H9 (cell line): Measurements from ENCODE around the gene CFL1. TPM values are rescaled to one million over a fixed set of nuclear protein-coding genes. Genes with fewer than 3 reads are reported as not detected.
A peak's percentile ranks its signal among the peaks of the same experiment; 100 is the strongest.

ENCODE experiments used
- DNase-seq: peaks from one replicate; pipeline ENCODE4 v3.0.0-alpha.2; 2017
- H2AFZ ChIP-seq: one replicate; pipeline ENCODE4 v1.6.1; 2013; ENCODE audit warnings: mild to moderate bottlenecking, low read length, control low read depth, moderate library complexity
- H2AK5ac ChIP-seq: 2 replicates; pipeline ENCODE4 v1.6.1; 2013; ENCODE audit warnings: low read length, control low read depth, mixed read lengths; ENCODE audit not compliant: insufficient read length
- H2BK120ac ChIP-seq: one replicate; pipeline ENCODE4 v1.6.1; 2013; ENCODE audit warnings: low read depth, mild to moderate bottlenecking, low read length, control low read depth, inconsistent platforms; ENCODE audit not compliant: poor library complexity, severe bottlenecking
- H2BK12ac ChIP-seq: 2 replicates; pipeline ENCODE4 v1.6.1; 2013; ENCODE audit warnings: low read length, control low read depth, mixed read lengths, low read depth; ENCODE audit not compliant: insufficient read length
- H2BK15ac ChIP-seq: 2 replicates; pipeline ENCODE4 v1.6.1; 2013; ENCODE audit warnings: low read depth, low read length, control low read depth
- H2BK20ac ChIP-seq: one replicate; pipeline ENCODE4 v1.6.1; 2013; ENCODE audit warnings: low read depth, mild to moderate bottlenecking, low read length, control low read depth, inconsistent platforms; ENCODE audit not compliant: poor library complexity, severe bottlenecking
- H2BK5ac ChIP-seq: 2 replicates; pipeline ENCODE4 v1.6.1; 2013; ENCODE audit warnings: low read length, control low read depth, mixed read lengths; ENCODE audit not compliant: insufficient read length
- H3K14ac ChIP-seq: 2 replicates; pipeline ENCODE4 v1.6.1; 2013; ENCODE audit warnings: low read length, control low read depth; ENCODE audit not compliant: insufficient read depth
- H3K18ac ChIP-seq: 2 replicates; pipeline ENCODE4 v1.6.1; 2013; ENCODE audit warnings: low read depth, mild to moderate bottlenecking, mixed read lengths, low read length, control low read depth; ENCODE audit not compliant: insufficient read length
- H3K23ac ChIP-seq: 2 replicates; pipeline ENCODE4 v1.6.1; 2013; ENCODE audit warnings: low read length, control low read depth, mixed read lengths, low read depth; ENCODE audit not compliant: insufficient read length
- H3K23me2 ChIP-seq: 2 replicates; pipeline ENCODE4 v1.6.1; 2013; ENCODE audit warnings: low read depth, mild to moderate bottlenecking, mixed read lengths, low read length, control low read depth; ENCODE audit not compliant: insufficient read length, poor library complexity, severe bottlenecking
- H3K27ac ChIP-seq: 2 replicates; pipeline ENCODE4 v1.5.1; 2013; ENCODE audit warnings: low read length, control low read depth, mixed read lengths, low read depth; ENCODE audit not compliant: insufficient read length
- H3K27me3 ChIP-seq: 2 replicates; pipeline ENCODE4 v1.6.1; 2013; ENCODE audit warnings: low read length, control low read depth, inconsistent platforms; ENCODE audit not compliant: insufficient read depth
- H3K4ac ChIP-seq: 2 replicates; pipeline ENCODE4 v1.6.1; 2013; ENCODE audit warnings: low read depth, mild to moderate bottlenecking, control low read depth, inconsistent platforms, low read length, moderate library complexity
- H3K4me1 ChIP-seq: 2 replicates; pipeline ENCODE4 v1.6.1; 2013; ENCODE audit warnings: low read length, control low read depth, inconsistent platforms; ENCODE audit not compliant: insufficient read depth
- H3K4me2 ChIP-seq: 2 replicates; pipeline ENCODE4 v1.6.1; 2013; ENCODE audit warnings: low read length, control low read depth, mixed read lengths; ENCODE audit not compliant: insufficient read length, insufficient read depth
- H3K56ac ChIP-seq: 2 replicates; pipeline ENCODE4 v1.6.1; 2013; ENCODE audit warnings: low read depth, mild to moderate bottlenecking, mixed read lengths, low read length, control low read depth; ENCODE audit not compliant: insufficient read length
- H3K79me1 ChIP-seq: 2 replicates; pipeline ENCODE4 v1.6.1; 2013; ENCODE audit warnings: low read depth, mild to moderate bottlenecking, moderate library complexity, low read length, control low read depth, inconsistent platforms; ENCODE audit not compliant: insufficient read depth, poor library complexity, severe bottlenecking
- H3K79me2 ChIP-seq: 2 replicates; pipeline ENCODE4 v1.6.1; 2013; ENCODE audit warnings: low read length, control low read depth, inconsistent platforms; ENCODE audit not compliant: insufficient read depth
- H3K9ac ChIP-seq: 2 replicates; pipeline ENCODE4 v1.6.1; 2013; ENCODE audit warnings: low read length, control low read depth, mixed read lengths; ENCODE audit not compliant: insufficient read length; ENCODE audit errors: extremely low read depth
- H3K9me3 ChIP-seq: one replicate; pipeline ENCODE4 v1.6.1; 2013; ENCODE audit warnings: low read depth, low read length, inconsistent platforms; ENCODE audit not compliant: control insufficient read depth
- H3T11ph ChIP-seq: one replicate; pipeline ENCODE4 v1.6.1; 2013; ENCODE audit warnings: mild to moderate bottlenecking, low read length, control low read depth, inconsistent platforms
- H4K20me1 ChIP-seq: one replicate; pipeline ENCODE4 v1.6.1; 2013; ENCODE audit not compliant: control insufficient read depth, insufficient read length, insufficient read depth
- H4K5ac ChIP-seq: 2 replicates; pipeline ENCODE4 v1.6.1; 2013; ENCODE audit warnings: low read depth, mild to moderate bottlenecking, mixed read lengths, low read length, control low read depth; ENCODE audit not compliant: insufficient read length
- H4K8ac ChIP-seq: replicated peaks from 2 replicates; pipeline ENCODE4 v1.6.1; 2013; ENCODE audit warnings: low read length, control low read depth, mixed read lengths, low read depth; ENCODE audit not compliant: insufficient read length
- H4K91ac ChIP-seq: 2 replicates; pipeline ENCODE4 v1.6.1; 2013; ENCODE audit warnings: low read depth, mild to moderate bottlenecking, moderate library complexity, mixed read lengths, low read length, control low read depth; ENCODE audit not compliant: insufficient read length
- H3K27ac Mint-ChIP-seq, 3 experiments: 2 replicates in 2 of 3; 3 replicates in 1 of 3; pipeline ENCODE4 v1.8.0; 2020 to 2021; ENCODE audit warnings: mixed read lengths in 3 of 3, mild to moderate bottlenecking in 1 of 3, moderate library complexity in 1 of 3
- H3K27me3 Mint-ChIP-seq: 2 replicates; pipeline ENCODE4 v1.8.0; 2021; ENCODE audit warnings: low read depth, mild to moderate bottlenecking, moderate library complexity, mixed read lengths
- H3K36me3 Mint-ChIP-seq, 3 experiments: 2 replicates in 2 of 3; 3 replicates in 1 of 3; pipeline ENCODE4 v1.8.0; 2020 to 2021; ENCODE audit warnings: low read depth in 3 of 3, mixed read lengths in 3 of 3; ENCODE audit not compliant: insufficient read depth in 1 of 3
- H3K4me1 Mint-ChIP-seq, 2 experiments: 2 replicates each; pipeline ENCODE4 v1.8.0; 2020; ENCODE audit warnings: mixed read lengths in 2 of 2
- H3K4me3 Mint-ChIP-seq, 2 experiments: 2 replicates in 1 of 2; 3 replicates in 1 of 2; pipeline ENCODE4 v1.8.0; 2020 to 2021; ENCODE audit warnings: mild to moderate bottlenecking in 2 of 2, mixed read lengths in 2 of 2, moderate library complexity in 1 of 2
- H3K9me3 Mint-ChIP-seq, 2 experiments: 2 replicates in 1 of 2; 3 replicates in 1 of 2; pipeline ENCODE4 v1.8.0; 2020; ENCODE audit warnings: mild to moderate bottlenecking in 2 of 2, mixed read lengths in 2 of 2, moderate library complexity in 1 of 2
- CTCF ChIP-seq: fragments of 200-600 bp; sonication (generic); conservative IDR thresholded peaks from 3 replicates; pipeline ENCODE4 v1.8.0; 2021; ENCODE audit warnings: antibody characterized with exemption, mild to moderate bottlenecking
- WGBS: extraction: QIAGEN DNeasy Blood & Tissue Kit; methylation state at CpG from one replicate; pipeline ENCODE4 v1.1.7; 2013; ENCODE audit warnings: missing lambda C conversion rate, low lambda C conversion rate, mixed read lengths; ENCODE audit not compliant: insufficient read length; ENCODE audit errors: extremely low coverage; 5-methylcytosine and 5-hydroxymethylcytosine counted together
- total RNA-seq: library from RNA; stranded (reverse); gene quantifications from 2 replicates; pipeline ENCODE4 v1.2.1, GENCODE V29; 2021

The CFL1 gene
- total RNA-seq, 1 experiment from 2014 or later, result 1,107 TPM

DNA sequence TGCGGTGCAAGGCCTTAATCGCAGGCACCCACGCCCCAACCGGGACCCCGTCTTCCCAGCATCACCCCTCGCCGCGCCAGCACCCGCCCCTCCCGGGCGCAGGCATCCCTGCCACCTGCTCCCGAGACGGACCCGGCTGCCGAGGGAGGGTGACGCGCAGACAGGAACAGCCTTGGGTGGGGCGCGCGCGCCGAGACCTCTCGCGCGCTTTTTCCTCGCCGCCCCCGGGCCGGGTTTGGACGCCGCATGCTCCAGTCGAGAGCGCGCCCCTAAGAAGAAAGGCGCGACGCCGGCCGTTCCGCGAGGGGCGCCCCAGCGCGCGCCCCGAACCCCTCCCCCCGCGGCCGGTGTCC lies 504 bp downstream of the CFL1 start:
- Histone ChIP-seq H3K9me3 (no peaks in the 10 kb centered on the region), H2AK5ac (no peak overlapping the region), H3K18ac (peak overlapping the region; percentile 73), H4K5ac (no peak overlapping the region), H3K23me2 (peaks cover 25% of the 10 kb centered on the region), H3K79me2 (peaks cover 14% of the 10 kb centered on the region; the same call in 1 of the 2 replicates), H4K20me1 (peaks cover 2% of the 10 kb centered on the region), H3K14ac (peak overlapping the region; percentile 83), H3K4me2 (peak overlapping the region; percentile 77), H3K27me3 (no peaks in the 10 kb centered on the region), H4K91ac (no peak overlapping the region), H3T11ph (no peak overlapping the region), H3K27ac (no peak overlapping the region), H3K56ac (no peak overlapping the region), H3K9ac (peak overlapping the region; percentile 81), H3K4me1 (no peaks in the 10 kb centered on the region), H2BK5ac (no peak overlapping the region), H3K4ac (no peak overlapping the region), H4K8ac (no peak overlapping the region), H2BK12ac (no peak overlapping the region), H2BK120ac (no peak overlapping the region), H2BK20ac (no peak overlapping the region), H2AFZ (no peak overlapping the region), H3K23ac (no peak overlapping the region), H3K79me1 (peaks cover 3% of the 10 kb centered on the region), H2BK15ac (no peak overlapping the region)
- Mint-ChIP-seq H3K27ac (no peak overlapping the region), H3K4me1 (peaks cover 29% of the 10 kb centered on the region in 2 experiments), H3K27me3 (no peaks in the 10 kb centered on the region), H3K36me3 (peaks cover 44 to 49% (median 46%) of the 10 kb centered on the region in 3 experiments), H3K9me3 (peaks cover 0 to 3% of the 10 kb centered on the region in 2 experiments; a peak in 2 of 5 replicates), H3K4me3 (peak overlapping the region; percentile 86 to 89)
- TF ChIP-seq CTCF, result no peak
- DNase-seq, result no peak
- no CpG with 5 or more reads among the region's 49 CpGs for WGBS
